Activated CD8-positive, alpha-beta memory T cell treated with anti-CD3 and anti-CD28 coated beads, Interleukin-2, amount 50 U/mL, for 1 hour (primary cell): ENCODE measurements around the gene BUD23.
"Not testable (repeated sequence)": the region's sequence is repeated elsewhere in the genome, so short reads cannot be mapped to it uniquely, and the experiment has no call there.

Source experiments
- DNase-seq: peaks from one replicate; pipeline ENCODE4 v3.0.0-alpha.2; 2020; ENCODE audit errors: extremely low read depth

The BUD23 gene

GRCh38 chr7:73668103-73668885 lies 15.1 kb upstream of the BUD23 start:
- no peak for DNase-seq

GRCh38 chr7:73668886-73669230 lies 14.5 kb upstream of the BUD23 start:
- no peak for DNase-seq

DNA sequence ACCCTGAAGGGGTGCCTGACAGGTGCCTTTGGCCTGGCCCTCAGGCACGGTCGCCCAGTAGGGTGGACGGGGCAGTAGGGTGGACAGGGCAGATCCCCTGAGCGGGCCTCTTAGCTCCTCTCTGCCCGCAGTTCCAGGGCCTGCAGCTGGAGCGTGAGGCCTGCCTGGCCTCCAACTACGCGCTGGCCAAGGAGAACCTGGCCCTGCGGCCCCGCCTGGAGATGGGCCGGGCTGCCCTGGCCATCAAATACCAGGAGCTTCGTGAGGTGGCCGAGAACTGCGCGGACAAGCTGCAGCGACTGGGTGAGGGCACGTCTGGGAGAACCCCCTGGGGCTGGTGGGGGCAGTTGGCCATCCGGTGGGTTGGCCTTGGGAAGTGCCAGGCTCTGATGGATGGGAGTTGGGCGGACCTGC lies 14.1 kb upstream of the BUD23 start:
- DNase-seq = no peak

DNA sequence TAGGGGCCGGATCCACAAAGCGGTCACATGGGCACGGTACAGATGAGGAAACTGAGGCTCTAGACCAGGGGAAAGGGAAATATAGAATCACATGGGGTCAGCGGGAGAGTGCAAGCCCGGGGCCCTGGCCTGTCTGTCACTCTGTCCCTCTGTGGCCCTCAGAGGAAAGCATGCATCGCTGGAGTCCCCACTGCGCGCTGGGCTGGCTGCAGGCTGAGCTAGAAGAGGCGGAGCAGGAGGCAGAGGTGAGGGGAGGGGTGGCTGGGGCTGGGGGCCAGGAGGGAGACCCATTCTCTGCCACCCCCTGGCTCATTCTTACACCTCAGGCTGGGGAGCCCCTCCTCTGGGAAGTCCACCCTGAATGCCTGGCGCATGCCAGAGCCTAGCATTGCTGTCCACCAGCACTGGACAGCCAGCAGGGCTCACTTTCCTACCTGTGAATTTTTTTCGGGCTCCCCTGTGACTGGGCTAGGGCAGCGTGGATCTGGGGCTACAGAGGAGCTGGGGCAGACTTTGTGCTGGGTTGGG lies 13.5 kb upstream of the BUD23 start:
- DNase-seq = no peak

GRCh38 chr7:73671322-73671661 lies 12.1 kb upstream of the BUD23 start:
- DNase-seq = no peak

DNA sequence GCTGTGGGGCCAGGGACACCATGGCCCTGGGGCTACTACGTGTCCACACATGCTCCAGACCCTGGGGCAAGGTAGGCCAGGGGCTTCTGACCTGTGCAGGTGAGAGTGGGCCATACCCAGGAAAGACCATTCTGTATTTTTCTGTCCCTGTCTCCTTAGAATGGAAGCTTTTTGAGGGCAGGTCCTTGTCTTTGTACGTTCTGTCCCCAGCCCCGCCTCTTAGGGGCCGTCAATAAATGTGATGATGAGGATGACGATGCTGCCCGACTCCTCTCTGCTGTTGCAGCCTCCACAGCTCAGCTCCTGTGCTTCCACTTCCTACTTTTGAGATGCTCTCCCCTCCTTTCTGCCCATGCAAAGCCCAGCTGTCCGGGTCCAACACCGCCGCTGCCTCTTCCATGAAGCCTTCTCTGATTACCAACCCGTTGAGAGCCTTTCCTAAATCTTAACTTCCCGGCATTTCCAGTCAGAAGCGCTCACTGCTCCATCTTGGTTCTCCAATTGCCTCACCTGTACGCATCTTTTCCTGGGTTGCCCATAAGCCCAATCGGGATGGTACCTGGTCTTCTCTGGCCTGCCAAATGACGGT lies 11.4 kb upstream of the BUD23 start:
- DNase-seq = no peak

- no peak for DNase-seq
Observed at GRCh38 chr7:73674468-73675124, 8.8 kb upstream of the BUD23 start.

DNA sequence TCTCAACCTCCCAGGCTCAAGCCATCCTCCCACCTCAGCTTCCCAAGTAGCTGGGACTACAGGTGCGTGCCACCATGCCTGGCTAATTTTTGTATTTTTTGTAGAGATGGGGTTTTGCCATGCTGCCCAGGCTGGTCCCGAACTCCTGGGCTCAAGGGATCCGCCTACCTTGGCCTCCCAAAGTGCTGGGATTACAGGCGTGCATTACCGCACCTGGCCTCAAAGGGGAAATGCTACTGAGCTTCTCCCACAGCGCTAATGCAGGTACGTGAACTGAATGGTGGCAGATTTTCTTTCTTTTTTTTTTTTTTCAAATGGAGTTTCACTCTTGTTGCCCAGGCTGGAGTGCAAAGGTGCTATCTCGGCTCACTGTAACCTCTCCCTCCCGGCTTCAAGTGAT lies 7.3 kb upstream of the BUD23 start:
- not testable (repeated sequence) for DNase-seq

GRCh38 chr7:73678862-73679261 lies 4.5 kb upstream of the BUD23 start:
- DNase-seq = no peak

DNA sequence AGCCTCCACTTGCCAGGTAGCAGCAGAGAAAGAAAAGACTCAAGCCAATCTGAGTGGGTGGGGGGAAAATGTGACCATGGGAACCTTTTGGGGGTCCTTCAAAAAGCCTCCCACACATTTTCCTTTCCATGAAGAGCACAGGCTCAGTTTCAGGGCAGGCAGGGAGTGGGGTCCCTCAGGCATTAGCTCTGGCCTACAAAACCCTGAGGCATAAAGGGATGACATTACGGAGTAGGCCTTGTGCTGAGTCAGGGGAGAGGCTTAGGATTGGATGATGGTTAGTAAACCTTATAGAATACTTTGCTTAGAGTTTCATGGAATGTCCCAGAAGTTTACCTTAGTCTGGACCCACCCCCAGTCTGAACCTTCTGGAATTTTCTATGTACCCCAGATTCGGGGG lies 3.7 kb upstream of the BUD23 start:
- DNase-seq = no peak

DNA sequence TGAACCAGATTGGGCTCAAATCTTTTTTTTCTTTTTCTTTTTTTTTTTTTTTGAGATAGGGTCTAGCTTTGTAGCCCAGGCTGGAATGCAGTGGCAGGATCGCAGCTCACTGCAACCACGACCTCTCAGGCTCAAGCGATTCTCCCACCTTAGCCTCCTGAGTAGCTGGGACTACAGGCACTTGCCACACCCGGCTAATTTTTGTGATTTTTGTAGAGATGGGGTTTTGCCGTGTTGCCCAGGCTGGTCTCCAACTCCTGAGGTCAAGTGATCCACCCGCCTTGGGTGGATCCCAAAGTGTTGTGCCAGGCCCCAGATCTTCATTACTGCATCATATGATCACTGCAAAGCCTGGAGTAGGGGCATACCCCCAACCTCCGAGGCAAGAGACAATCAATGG lies 2.9 kb upstream of the BUD23 start:
- DNase-seq = no peak

DNA sequence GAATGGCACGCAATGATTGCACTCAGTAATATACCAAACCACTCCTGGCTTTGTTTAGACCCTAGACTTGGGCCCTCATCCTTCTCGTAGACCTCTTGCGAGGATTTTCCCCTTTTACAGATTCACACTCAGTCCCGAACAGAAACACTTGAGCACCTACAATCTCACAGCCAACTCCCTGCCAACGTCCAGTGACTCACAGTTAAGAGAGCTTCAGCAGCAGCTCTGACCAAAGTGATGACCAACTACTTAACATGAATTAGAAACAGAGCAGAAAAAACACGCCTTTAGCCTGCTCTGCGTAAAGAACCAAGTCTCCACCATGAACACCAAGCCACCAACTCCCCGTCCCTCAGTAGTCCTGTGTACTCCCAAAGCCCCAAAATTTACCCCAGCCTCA lies 2.4 kb upstream of the BUD23 start:
- DNase-seq = no peak

GRCh38 chr7:73682745-73683055 lies 697 bp upstream of the BUD23 start:
- no peak for DNase-seq

- no peak for DNase-seq
Observed at GRCh38 chr7:73683788-73684693, 644 bp downstream of the BUD23 start.

DNA sequence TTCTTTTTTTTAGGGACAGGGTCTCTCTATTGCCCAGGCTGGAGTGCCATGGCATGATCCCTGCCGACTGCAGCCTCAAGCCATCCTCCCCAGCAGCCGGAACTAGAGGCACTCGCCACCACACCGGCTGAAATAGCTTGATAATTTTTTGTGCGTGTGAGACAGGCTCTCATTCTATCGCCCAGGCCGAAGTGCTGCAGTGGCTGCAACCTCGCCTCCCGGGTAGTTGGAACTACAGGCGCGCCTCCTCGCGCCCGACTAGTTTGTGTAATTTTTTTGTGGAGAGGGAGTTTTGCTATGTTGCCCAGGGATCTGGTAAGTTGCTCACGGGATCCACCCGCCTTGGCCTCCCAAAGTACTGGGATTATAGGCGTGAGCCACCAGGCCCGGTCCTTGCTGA lies 1.9 kb downstream of the BUD23 start:
- DNase-seq = no peak

DNA sequence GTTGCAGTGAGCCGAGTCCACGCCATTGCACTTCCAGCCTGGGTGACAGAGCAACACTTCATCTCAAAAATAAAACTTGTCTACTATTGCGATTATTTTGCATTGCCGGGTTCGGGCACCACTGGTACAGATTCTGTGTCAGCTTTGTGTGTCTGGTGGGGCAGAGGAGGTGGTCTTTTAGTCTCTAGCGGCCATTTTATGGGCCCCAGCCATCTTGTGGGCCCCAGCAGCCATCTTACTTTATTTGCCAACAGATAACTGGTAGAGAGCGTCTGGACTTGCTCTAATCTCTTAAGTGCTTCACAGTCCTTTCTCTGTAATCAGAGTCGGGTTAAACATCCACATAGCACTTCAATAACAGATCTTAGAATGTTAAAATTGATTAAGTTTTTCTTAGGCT lies 4.9 kb downstream of the BUD23 start:
- DNase-seq = no peak

DNA sequence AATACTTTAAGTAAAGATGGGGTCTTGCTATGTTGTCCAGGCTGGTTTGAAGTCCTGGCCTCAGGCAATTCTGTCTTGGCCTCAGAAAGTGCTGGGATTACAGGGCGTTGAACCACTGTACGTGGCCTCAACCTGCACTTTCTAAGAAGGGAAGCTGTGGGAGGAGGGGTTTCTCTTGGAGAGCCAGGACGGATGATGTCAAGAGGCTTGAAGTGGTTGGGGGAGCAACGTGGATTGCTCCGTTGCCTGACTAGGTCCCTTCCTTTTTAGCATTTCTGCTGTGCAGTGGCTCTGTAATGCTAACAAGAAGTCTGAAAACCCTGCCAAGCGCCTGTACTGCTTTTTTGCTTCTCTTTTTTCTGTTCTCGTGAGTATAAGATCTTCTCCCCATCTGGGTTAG lies 7.2 kb downstream of the BUD23 start:
- DNase-seq = no peak

DNA sequence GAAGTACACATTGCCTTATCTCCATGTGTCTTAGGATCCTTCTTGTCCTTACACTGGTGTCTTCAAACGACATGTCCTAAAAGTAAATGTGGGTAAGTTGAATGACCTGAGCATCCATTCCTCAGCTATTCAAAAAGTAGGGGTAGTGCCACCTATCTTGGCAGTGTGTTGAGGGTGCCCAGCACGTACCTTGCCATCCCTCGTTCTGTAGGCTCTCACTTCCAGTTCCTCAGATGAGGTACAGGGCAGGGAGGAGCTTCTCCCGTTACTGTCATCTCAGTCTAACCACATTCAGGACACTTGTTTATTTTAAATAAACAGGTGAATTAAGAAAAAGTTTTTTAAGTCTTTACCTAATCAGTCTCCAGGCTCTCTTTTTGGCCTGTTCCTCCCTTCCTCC lies 13.0 kb downstream of the BUD23 start:
- no peak for DNase-seq

GRCh38 chr7:73698410-73698809 lies 15.0 kb downstream of the BUD23 start:
- no peak for DNase-seq

DNA sequence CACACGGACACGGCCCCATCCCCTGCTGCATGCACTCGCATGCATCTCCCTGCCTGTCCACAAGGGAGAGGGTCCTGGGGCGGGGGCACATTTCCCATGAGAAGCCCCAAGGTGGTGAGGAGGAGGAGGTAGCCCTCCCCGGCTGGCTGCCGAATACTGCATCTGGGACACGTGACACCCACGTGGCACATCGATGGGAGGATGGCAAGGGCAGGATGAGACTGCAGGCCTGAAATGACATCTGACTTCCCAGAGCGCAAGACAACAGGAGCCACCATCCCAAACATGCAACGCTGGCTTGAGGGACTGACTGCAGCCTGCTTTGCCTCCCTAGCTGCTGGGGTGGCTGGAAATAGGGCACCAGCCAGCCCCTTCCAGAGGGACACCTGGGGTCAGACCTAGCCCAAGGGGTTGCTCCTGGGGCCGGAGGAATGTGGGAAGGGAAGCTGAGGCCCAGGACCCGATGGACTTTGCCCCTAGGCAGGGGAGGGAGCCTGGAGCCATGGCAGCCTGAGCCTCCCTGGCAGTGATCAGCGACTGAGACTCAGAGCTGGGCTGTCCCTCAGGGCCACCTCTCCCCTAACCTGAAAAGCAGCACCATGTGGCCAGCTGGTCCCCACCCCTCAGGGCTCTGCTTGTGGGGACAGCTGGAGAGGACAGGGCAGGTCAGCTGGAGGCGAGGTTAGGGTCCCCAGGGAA lies 16.1 kb downstream of the BUD23 start:
- no peak for DNase-seq

GRCh38 chr7:73700069-73700423 lies 16.6 kb downstream of the BUD23 start:
- DNase-seq = no peak
